Activated CD4-positive, alpha-beta T cell treated with anti-CD3 and anti-CD28 coated beads, Interleukin-2, amount 10 ng/mL, durations not matched to agents 24 days and 14 days (primary cell): Measurements from ENCODE around the gene NFE2L3. TPM values are rescaled to one million over a fixed set of nuclear protein-coding genes. Genes with fewer than 3 reads are reported as not detected.
"Not testable (repeated sequence)": the region's sequence is repeated elsewhere in the genome, so short reads cannot be mapped to it uniquely, and the experiment has no call there.

Experiments used
- DNase-seq: peaks from one replicate; pipeline ENCODE4 v3.0.0; 2022
- H3K27ac Mint-ChIP-seq: one replicate; pipeline ENCODE4 v1.8.0; 2022; ENCODE audit warnings: mild to moderate bottlenecking, mixed read lengths
- H3K27me3 Mint-ChIP-seq: one replicate; pipeline ENCODE4 v1.8.0; 2022; ENCODE audit warnings: mixed read lengths
- H3K36me3 Mint-ChIP-seq: one replicate; pipeline ENCODE4 v1.8.0; 2022; ENCODE audit warnings: low read depth, mild to moderate bottlenecking, mixed read lengths
- H3K4me1 Mint-ChIP-seq: one replicate; pipeline ENCODE4 v1.8.0; 2021; ENCODE audit warnings: mixed read lengths
- H3K4me3 Mint-ChIP-seq: one replicate; pipeline ENCODE4 v1.8.0; 2022; ENCODE audit warnings: mild to moderate bottlenecking, moderate library complexity, mixed read lengths
- H3K9me3 Mint-ChIP-seq: one replicate; pipeline ENCODE4 v1.8.0; 2021; ENCODE audit warnings: mixed read lengths
- intact Hi-C: fragments of 100-400 bp; cut with micrococcal nuclease; formaldehyde crosslinking; loops from one replicate; pipeline ENCODE4 v1.15.1; 2023
- total RNA-seq: library from RNA; stranded (reverse); gene quantifications from 2 replicates; pipeline ENCODE4 v1.2.3, GENCODE V29; 2022

The NFE2L3 gene
- total RNA-seq, 1 donor from 2014 or later = 67.8 TPM

GRCh38 chr7:26189697-26190096 lies 37.7 kb downstream of the NFE2L3 start:
- Mint-ChIP-seq H3K4me3 (no peak overlapping the region), H3K27me3 (no peaks in the 10 kb centered on the region), H3K9me3 (no peaks in the 10 kb centered on the region), H3K27ac (no peak overlapping the region), H3K4me1 (peaks cover 80% of the 10 kb centered on the region), H3K36me3 (peaks cover 93% of the 10 kb centered on the region)
- intact Hi-C loops = loop anchor here (1.0 to 2.0 kb wide), 2 partner anchors 10 to 297 kb away; no protein-coding TSS in a partner anchor
- DNase-seq = no peak

GRCh38 chr7:26190417-26190869 lies 38.4 kb downstream of the NFE2L3 start:
- intact Hi-C loops = loop anchor here (1.0 to 2.0 kb wide), 2 partner anchors 9 to 298 kb away; no protein-coding TSS in a partner anchor
- peak overlapping the region; percentile 38 for H3K27ac Mint-ChIP-seq
- H3K4me3 Mint-ChIP-seq = no peak overlapping the region
- no peaks in the 10 kb centered on the region for H3K27me3 Mint-ChIP-seq
- H3K36me3 Mint-ChIP-seq = peaks cover 91% of the 10 kb centered on the region
- no peaks in the 10 kb centered on the region for H3K9me3 Mint-ChIP-seq
- DNase-seq = peak; percentile 48
- H3K4me1 Mint-ChIP-seq = peaks cover 77% of the 10 kb centered on the region

GRCh38 chr7:26191233-26191973 lies 39.4 kb downstream of the NFE2L3 start:
- peaks cover 79% of the 10 kb centered on the region for H3K4me1 Mint-ChIP-seq
- intact Hi-C loops = loop anchor here (2.0 kb wide), 1 partner anchor 299 kb away; no protein-coding TSS in a partner anchor
- H3K4me3 Mint-ChIP-seq = peak overlapping the region; percentile 35
- H3K27ac Mint-ChIP-seq = peak overlapping the region; percentile 38
- DNase-seq = peak; percentile 55
- H3K9me3 Mint-ChIP-seq = no peaks in the 10 kb centered on the region
- H3K36me3 Mint-ChIP-seq = peaks cover 94% of the 10 kb centered on the region
- no peaks in the 10 kb centered on the region for H3K27me3 Mint-ChIP-seq

GRCh38 chr7:26191974-26192479 lies 40.0 kb downstream of the NFE2L3 start:
- Mint-ChIP-seq H3K27me3 (no peaks in the 10 kb centered on the region), H3K4me1 (peaks cover 79% of the 10 kb centered on the region), H3K36me3 (peaks cover 94% of the 10 kb centered on the region), H3K9me3 (no peaks in the 10 kb centered on the region), H3K4me3 (peak overlapping the region; percentile 84), H3K27ac (peak overlapping the region; percentile 76)
- DNase-seq = no peak
- intact Hi-C loops = loop anchor here (2.0 kb wide), 1 partner anchor 299 kb away; no protein-coding TSS in a partner anchor

GRCh38 chr7:26192485-26193087 lies 40.6 kb downstream of the NFE2L3 start:
- H3K9me3 Mint-ChIP-seq = no peaks in the 10 kb centered on the region
- H3K36me3 Mint-ChIP-seq = peaks cover 94% of the 10 kb centered on the region
- peaks cover 79% of the 10 kb centered on the region for H3K4me1 Mint-ChIP-seq
- intact Hi-C loops = no loop called here
- peak overlapping the region; percentile 90 for H3K27ac Mint-ChIP-seq
- H3K4me3 Mint-ChIP-seq = peak overlapping the region; percentile 84
- H3K27me3 Mint-ChIP-seq = no peaks in the 10 kb centered on the region
- no peak for DNase-seq

GRCh38 chr7:26193432-26194207 lies 41.6 kb downstream of the NFE2L3 start:
- no peak for DNase-seq
- H3K27ac Mint-ChIP-seq = peak overlapping the region; percentile 90
- peaks cover 94% of the 10 kb centered on the region for H3K36me3 Mint-ChIP-seq
- H3K9me3 Mint-ChIP-seq = no peaks in the 10 kb centered on the region
- H3K4me1 Mint-ChIP-seq = peaks cover 76% of the 10 kb centered on the region
- intact Hi-C loops = no loop called here
- no peaks in the 10 kb centered on the region for H3K27me3 Mint-ChIP-seq
- peak overlapping the region; percentile 84 for H3K4me3 Mint-ChIP-seq

- Mint-ChIP-seq H3K4me1 (peaks cover 69% of the 10 kb centered on the region), H3K27ac (peak overlapping the region; percentile 90), H3K4me3 (peak overlapping the region; percentile 84), H3K36me3 (peaks cover 94% of the 10 kb centered on the region)
- DNase-seq, intact Hi-C loops, H3K9me3 Mint-ChIP-seq, H3K27me3 Mint-ChIP-seq: not testable (repeated sequence)
These were observed 42.8 kb downstream of the NFE2L3 start for GRCh38 chr7:26194764-26195163.

- DNase-seq = no peak
- Mint-ChIP-seq H3K4me1 (peaks cover 68% of the 10 kb centered on the region), H3K36me3 (peaks cover 94% of the 10 kb centered on the region), H3K9me3 (no peaks in the 10 kb centered on the region), H3K27me3 (no peaks in the 10 kb centered on the region), H3K27ac (peak overlapping the region; percentile 69), H3K4me3 (peak overlapping the region; percentile 100)
- intact Hi-C loops = no loop called here
These were observed 43.2 kb downstream of the NFE2L3 start for GRCh38 chr7:26195182-26195581.

- peaks cover 7% of the 10 kb centered on the region for H3K27me3 Mint-ChIP-seq
- peaks cover 92% of the 10 kb centered on the region for H3K36me3 Mint-ChIP-seq
- H3K9me3 Mint-ChIP-seq = no peaks in the 10 kb centered on the region
- peaks cover 65% of the 10 kb centered on the region for H3K4me1 Mint-ChIP-seq
- intact Hi-C loops = no loop called here
- DNase-seq = no peak
- peak overlapping the region; percentile 100 for H3K4me3 Mint-ChIP-seq
- peak overlapping the region; percentile 92 for H3K27ac Mint-ChIP-seq
These were observed 44.1 kb downstream of the NFE2L3 start for GRCh38 chr7:26195867-26196657.

- no peak for DNase-seq
- Mint-ChIP-seq H3K27me3 (peaks cover 7% of the 10 kb centered on the region), H3K9me3 (no peaks in the 10 kb centered on the region), H3K4me1 (peaks cover 55% of the 10 kb centered on the region), H3K36me3 (peaks cover 82% of the 10 kb centered on the region), H3K27ac (peak overlapping the region; percentile 99), H3K4me3 (peak overlapping the region; percentile 100)
- intact Hi-C loops = loop anchor here (1.0 to 2.0 kb wide), 3 partner anchors 41 to 167 kb away; no protein-coding TSS in a partner anchor
These were observed 45.4 kb downstream of the NFE2L3 start for GRCh38 chr7:26197153-26198115.

- Mint-ChIP-seq H3K4me1 (peaks cover 51% of the 10 kb centered on the region), H3K27me3 (peaks cover 7% of the 10 kb centered on the region), H3K4me3 (peak overlapping the region; percentile 100), H3K27ac (peak overlapping the region; percentile 99), H3K9me3 (no peaks in the 10 kb centered on the region), H3K36me3 (peaks cover 79% of the 10 kb centered on the region)
- DNase-seq = peak; percentile 79
- intact Hi-C loops = loop anchor here (1.0 to 2.0 kb wide), 3 partner anchors 42 to 167 kb away; no protein-coding TSS in a partner anchor
These were observed 46.3 kb downstream of the NFE2L3 start for GRCh38 chr7:26198133-26198780.
